ENCODE measurements around the gene PTGR1. TPM values are rescaled to one million over a fixed set of nuclear protein-coding genes. Genes with fewer than 3 reads are reported as not detected.
"Not testable (repeated sequence)": the region's sequence is repeated elsewhere in the genome, so short reads cannot be mapped to it uniquely, and the experiment has no call there.

PTGR1 gene
- total RNA-seq, 1 experiment from 2014 or later: 6.5 TPM

DNA sequence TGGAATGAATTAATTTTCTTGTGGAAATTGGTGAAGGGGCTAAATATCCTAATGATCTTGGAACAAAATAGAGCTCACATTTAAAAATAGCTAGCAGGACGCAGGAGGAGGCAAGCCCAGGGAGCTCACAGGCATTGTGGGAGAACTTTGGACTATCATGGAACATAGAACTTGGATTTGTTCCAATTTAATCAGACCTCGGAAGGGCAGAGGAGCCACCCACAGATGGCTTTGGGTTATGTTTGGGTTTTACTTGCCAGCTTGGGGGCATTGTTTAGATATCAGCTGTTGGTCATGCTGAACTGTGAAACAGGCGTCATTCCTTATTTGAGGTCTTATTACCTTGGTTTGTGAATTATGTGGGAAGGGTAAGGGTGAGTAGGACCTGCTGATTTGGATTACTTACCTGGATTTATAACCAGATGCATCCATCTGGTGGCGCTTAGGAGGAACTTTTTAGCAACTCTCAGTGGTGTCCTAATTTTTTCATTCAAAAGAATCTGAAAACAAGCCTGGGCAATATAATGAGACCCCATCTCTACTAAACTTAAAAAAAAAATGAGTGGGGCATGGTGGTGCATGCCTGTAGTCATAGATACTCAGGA, 14.1 kb upstream of the PTGR1 start:
- DNase-seq (ENCODE audit: low read depth): no peak

DNA sequence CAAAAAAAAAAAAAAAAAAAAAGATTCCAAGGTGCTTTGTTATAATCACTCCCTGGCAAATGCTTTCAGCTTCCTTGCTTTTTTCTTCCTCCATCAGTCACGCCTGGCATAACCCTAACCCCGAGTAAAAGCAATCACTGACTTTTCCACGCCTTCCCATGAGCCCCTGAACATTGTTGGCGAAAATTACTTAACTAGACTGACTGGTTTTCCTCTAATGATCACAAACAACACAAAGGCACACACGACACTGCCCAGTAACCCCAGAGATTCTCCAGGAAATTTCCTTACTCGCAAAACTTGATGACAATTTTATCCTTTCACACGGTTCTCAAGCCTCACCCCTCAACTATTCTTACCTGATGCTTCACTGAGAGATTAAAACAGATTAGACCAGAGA, 11.4 kb upstream of the PTGR1 start:
- DNase-seq (ENCODE audit: low read depth): no peak

DNA sequence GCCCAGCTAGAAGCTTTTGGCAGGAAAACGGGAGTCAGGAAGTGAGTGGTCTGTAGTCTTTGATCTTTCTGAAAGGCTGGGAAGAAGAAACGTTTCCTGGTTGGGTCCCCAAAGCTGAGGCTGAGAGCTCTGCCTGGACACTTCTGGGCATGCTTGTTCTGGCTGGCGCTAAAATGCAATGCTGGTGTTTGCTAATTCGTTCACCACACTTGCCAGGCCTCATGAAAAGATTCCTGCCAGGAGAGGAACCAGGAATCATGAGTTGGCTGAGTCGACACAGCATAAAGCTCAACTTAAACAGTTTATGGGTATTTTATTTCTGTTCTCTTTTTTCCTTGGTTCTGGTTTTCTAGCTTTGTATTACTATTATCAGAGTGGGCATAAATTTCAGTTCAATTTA, 10.7 kb upstream of the PTGR1 start:
- DNase-seq (ENCODE audit: low read depth): no peak

DNA sequence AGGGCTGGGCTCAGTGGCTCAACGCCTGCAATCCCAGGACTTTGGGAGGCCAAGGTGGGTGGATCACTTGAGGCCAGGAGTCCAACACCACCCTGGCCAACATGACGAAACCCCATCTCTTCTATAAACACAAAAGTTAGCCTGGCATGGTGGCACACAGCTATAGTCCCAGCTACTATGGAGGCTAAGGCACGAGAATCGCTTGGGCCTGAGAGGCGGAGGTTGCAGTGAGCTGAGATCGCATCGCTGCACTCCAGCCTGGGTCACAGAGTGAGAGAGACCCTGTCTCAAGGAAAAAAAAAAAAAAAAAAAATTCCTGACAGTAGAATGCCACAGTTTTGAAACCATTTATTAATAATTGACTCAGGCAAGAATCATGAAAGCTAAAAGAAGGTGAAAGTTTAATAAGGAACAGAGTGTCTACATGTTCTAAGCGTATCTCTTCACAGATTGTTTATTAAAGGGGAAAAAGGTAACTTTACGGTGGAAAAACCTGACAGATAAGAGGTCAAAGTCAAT, 5.7 kb upstream of the PTGR1 start:
- no peak for DNase-seq (ENCODE audit: low read depth)

DNA sequence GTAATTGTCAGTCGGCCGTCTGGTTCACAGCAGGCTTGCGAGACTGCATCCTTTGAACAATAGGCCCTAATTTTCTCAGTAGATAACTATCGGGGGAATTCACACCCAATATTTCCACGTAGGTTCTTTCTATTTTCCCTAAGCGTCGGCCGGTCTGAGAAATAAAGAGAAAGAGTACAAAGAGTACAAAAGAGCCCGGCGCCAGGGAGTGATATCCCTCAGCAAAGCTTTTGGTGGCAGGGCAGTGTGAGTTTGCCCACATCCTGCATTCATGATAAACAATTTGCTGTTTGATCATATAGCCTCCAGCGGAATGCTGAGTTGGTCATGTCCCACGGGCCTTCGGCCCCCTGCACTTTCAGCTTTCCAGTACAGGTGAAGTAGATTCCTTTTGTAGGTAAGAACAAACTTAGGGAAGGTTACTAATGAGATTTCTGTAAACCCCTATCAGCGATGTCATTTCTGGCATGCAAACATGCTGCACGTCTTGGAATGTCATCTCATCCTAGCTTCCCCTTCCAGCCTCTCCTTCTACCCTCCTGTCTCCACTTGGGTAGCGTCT, 4.7 kb upstream of the PTGR1 start:
- DNase-seq (ENCODE audit: low read depth): no peak

DNA sequence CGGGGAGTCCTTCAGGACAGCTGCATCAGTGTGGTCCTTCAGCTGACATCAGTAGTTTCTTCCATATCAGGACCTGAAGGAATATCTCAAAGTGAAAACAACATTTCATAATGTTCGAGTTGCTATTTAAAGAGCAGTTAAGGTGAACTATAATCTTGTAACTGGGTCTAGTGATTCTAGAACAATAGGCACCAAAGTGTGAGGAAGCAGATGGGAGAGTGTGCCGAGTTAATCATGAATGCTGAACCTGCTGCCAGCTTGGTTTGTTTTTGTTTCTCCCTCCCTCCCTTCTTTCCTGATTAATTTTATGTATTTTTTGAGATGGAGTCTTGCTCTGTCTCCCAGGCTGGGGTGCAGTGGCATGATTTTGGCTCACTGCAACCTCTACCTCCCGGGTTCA, 3.6 kb upstream of the PTGR1 start:
- no peak for DNase-seq (ENCODE audit: low read depth)

DNA sequence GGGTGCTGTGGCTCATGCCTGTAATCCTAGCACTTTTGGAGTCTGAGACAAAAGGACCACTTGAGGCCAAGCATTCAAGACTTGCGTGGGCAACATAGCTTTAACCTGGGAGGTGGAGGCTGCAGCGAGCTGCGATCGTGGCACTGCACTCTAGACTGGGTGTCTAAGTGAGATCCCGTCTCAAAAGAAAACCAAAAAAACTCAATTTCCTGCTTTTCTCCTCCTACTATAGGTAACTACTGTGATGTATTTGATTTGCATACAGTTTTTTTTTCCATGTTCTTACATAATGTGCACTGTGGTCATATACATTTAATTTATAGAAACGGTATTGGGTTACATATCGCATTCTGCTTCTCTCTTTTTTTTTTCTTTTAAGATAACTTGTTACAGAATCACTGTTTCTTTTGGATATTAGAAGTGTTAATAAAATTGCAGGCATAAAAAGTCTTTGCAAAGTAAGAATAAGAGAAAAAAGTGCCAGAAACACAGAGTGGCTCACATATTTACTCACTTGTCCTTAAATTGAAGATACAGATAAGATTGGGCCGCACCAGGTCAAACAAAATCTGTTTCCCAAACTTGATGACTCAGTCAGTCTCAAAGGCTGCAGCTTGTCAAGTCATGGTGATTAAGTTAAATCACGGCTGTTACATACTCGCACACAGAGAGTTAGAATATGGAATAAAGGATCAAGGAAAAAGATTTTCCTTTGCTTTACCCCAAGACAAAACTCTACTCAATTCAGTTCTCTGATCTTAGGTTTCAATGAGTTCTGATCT, 2.0 kb upstream of the PTGR1 start:
- DNase-seq (ENCODE audit: low read depth): no peak

DNA sequence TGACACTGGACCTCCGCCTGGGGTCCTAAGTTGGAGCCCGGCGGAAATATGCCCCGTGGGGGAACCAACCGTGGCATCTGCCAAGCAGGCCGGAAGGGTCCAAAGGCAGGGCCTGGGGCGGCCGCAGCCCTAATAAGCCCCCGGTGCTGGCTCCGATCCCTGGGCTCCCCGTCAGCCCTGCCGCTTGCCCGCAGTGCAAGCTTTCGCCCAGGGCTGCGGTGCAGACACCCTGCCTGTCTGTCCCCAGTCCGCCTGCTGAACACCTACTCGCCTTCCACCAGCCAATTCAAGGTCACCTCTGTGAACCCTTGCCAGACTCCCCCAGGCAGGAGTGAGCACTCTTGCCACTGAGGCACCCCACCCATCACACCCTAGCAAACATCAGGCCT, 502 bp upstream of the PTGR1 start:
- no peak for DNase-seq (ENCODE audit: low read depth)

DNA sequence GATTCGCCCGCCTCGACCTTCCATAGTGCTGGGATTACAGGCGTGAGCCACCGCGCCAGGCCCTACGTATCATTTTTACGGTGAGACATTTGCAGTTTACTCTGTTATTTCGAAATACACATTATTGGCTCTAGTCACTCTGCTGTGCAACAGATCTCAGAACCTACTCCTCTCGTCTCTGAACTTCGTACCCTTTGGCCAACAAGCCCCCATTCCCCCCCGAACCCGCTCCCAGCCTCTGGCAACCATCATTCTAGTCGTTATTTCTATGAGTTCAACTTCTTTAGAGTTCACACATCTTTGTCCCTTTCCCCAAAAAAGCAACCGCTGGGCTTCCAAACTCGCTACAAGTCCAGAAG, 735 bp downstream of the PTGR1 start:
- no peak for DNase-seq (ENCODE audit: low read depth)

DNA sequence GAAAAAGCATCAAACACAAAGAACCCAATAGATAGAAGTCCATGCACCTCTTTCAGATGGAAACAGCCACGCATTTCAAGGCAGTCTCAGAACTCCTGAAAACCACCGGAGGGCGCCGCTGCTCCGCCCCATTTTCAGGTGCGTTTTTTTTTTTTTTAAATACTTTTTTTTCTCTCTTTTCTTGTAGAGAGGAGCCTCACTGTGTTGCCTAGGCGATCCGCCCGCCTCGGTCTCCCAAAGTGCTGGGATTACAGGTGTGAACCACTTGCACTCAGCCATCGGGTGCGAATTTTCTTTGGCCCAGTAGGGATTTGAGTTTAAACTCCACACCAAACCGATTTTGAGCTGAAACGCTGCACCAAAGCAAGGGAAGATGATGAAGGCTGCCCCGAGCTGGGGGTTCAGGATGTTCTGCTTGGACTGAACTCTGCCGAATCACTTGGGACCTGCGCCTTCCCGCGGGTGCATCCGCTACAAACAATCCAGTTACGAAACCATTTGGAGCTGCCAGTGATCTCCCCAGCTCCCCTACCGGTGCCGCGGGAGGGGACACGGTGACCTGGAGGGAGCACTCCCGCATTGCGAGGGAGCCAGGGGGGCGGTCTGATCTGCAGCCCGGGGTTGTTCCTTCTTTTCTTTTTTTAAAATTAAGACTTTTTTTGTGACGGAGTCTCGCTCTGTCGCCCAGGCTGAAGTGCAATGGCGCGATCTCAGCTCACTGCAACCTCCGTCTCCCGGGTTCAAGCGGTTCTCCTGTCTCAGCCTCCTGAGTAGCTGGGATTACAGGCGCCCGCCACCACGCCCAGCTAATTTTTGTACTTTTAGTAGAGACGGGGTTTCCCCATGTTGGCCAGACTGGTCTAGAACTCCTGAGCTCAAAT, 1.4 kb downstream of the PTGR1 start:
- peak; percentile 56 for DNase-seq (ENCODE audit: low read depth)

DNA sequence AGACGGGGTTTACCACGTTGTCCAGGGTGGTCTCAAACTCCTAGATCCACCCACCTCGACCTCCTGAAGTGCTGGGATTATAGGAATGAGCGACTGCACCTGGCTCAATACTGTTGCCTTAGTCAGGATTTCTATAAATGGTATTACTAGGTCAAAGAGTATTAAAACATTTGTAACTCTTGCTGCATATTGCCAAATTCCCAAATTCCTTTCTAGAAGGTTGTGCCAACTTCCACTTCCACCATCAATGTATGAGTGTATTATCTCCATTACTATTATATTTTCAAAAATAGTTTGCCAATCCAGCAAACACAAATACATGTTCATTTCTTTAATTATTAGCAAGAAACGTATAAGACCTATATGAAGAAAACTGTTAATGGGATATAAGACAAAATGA, 10.6 kb downstream of the PTGR1 start:
- no peak for DNase-seq (ENCODE audit: low read depth)

DNA sequence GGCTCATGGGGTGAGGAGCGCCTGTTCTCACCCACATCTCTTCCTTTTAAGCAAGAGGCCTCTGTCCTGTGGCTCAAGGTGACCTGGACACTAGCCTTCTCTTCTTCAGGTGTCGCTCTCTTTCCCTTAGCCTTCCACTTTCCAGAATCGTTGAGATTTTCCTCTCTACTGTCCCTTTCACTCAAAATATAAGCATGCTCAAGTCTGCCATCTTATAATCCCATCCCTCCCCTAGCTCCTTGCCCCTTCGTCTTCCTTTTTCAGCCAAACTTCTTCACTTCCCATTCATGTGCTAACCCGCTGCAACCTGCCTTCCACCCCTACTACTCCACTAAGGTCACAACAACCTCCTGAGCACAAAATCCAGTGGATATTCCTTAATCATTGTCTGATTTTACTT, 13.1 kb downstream of the PTGR1 start:
- DNase-seq (ENCODE audit: low read depth): no peak

DNA sequence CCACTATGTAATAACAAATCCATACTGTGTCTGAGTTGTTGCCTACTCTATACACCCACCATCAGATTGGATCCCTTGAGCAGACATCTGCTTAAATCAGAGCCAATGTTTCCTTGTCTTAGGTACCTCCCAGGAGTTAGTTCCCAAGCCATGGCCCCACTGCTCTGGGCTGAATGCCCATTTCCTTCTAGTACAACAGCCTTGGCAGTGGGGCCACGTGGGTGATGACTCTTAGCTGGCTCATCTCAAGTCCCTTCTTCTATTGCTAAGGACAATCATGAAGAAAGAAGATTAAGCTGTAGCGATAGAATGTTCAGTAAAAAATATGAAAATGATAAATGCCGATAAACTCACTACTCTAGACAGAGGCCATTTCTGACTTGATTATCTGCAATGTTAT, 16.6 kb downstream of the PTGR1 start:
- peak; percentile 53 for DNase-seq (ENCODE audit: low read depth)

DNA sequence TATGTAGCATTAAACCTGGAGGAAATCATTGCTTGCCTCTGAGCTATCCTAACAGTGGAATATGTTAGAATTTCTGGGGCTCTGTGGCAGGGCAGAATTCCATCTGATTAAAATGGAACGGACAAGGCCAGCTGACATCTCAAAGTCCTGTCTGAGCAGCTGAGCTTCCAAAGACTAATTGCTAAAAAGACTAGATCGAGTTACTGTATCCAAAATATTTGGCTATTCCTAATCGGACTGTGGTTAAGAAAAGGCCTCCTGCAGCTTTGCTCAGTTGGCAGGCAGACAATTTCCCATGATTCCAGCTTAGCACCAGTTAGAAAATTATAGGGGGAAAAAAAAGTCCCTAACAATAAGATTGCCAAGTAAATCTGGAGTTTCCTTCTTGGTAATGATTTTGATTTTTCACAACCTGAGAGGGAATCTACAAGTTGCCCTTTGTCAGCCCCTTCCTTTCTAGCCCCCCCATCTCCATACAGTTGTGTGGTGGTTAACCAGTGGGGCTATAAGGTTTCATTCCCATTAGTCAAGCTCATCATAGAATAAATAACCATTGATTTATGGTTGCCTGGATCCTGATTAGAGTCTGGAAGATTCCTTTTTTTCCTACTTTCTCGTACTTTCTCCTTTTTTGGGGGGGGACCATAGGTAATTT, 26.4 kb downstream of the PTGR1 start:
- no peak for DNase-seq (ENCODE audit: low read depth)

DNA sequence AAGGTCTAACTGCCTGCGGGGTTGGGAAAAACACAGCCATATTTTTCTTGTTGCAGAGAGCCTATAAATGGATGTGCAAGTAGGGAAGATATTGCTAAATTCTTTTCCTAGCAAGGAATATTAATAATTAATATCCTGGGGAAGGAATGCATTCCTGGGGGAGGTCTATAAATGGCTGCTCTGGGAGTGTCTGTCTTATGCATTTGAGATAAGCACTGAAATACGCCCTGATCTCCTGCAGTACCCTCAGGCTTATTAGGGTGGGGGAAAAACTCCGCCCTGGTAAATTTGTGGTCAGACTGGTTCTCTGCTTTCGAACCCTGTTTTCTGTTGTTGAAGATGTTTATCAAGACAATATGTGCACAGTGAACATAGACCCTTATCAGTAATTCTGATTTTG, 31.3 kb downstream of the PTGR1 start:
- DNase-seq (ENCODE audit: low read depth): not testable (repeated sequence)

DNA sequence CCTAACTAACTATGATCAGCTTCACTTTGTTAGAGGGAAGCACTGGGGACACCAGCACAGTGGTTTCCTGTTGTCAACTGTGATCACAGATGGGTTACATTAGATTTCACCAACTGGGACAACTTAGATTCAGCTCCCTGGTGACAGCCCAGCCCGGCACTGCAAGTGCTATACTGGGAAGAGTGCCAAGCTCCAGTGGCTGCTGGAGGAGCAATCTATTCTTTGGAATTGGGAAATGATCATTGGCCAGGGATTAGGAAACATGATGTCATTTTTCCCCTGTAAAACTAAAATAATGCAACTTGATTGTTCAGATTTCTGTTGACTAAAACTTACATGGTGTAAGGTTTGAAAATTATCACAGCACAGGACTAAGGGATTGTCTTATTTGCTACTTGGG, 33.2 kb downstream of the PTGR1 start:
- no peak for DNase-seq (ENCODE audit: low read depth)

DNA sequence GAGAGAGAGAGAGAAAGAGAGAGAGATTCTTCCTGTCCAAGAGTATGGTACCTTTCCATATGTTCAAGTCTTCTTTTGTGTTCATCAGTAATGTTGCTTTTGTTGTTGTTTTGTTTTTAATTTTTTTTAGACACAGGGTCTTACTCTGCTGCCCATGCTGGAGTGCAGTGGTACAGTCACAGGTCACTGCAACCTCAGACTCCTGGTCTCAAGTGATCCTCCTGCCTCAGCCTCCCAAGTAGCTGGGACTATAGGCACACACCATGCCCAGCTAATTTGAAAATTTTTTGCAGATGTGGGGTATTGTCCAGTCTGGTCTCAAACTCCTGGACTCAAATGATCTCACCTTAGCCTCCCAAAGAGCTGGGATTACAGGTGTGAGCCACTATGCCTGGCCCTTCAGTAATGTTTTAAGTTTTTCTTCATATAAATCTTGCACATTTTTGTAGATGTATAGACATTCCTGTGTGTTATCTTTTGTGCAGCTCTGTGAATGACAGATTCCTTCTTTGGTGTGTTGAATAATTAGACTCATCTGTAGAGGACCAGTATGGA, 38.2 kb downstream of the PTGR1 start:
- no peak for DNase-seq (ENCODE audit: low read depth)

DNA sequence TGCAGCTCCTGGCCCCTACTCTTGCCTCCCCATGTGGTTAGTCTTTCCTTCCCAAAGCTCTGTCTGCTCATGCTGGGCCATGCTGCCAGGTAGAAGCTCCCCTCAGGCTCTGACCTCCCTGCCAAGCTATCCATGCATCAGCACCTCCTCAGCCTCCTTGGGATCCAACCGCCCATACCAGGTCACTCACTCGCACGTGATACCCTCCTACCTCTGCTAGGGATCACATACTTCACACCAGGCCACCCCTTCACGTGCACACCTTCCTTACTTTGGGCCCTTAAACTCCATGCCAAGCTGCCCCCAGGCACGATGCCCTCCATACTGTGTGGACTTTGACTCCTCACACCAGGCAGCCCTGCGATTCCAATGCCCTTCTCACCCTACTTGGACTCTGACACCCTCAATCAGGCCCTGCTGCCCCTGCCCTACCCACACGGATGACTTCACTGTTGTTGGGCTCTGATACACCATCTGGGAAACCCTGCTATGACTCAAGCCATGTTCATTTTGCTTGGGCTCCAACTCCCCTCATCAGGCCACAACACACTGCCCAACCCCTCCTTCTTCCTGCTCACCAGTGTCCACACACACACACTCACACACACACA, 40.3 kb downstream of the PTGR1 start:
- peak; percentile 61 for DNase-seq (ENCODE audit: low read depth)

DNA sequence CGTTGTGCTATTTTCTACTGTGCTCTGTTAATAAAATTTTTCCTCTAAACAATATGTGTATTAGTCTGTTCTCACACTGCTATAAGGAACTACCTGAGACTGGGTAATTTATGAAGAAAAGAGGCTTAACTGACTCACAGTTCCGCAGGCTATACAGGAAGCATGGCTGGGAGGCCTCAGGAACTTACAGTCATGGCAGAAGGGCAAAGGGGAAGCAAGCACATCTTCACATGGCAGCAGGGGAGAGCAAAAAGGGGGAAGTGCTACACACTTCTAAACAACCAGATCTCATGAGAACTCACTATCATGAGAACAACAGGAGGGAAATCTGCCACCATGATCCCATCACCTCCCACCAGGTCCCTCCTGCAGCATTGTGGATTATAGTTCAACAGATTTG, 44.0 kb downstream of the PTGR1 start:
- not testable (repeated sequence) for DNase-seq (ENCODE audit: low read depth)

DNA sequence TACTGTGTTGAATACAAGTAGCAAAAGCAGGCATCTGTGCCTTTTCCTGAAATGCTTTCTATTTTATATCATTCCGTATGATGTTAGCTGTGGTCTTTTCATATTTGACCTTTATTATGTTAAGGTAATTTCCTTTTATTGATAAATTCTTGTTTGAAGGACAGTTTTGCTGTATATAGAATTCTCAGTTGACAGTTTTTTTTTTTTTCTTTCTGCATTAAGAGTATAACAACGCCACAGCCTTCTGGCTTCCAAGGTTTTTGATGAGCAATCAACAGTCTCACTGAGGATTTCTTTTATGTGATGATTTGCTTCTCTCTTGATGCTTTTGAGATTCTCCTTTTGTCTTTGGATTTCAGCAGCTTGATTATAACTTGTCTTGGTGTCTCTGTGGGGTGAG, 50.8 kb downstream of the PTGR1 start:
- DNase-seq (ENCODE audit: low read depth): no peak
